ENCODE data around the gene GBF1. TPM values are rescaled to one million over a fixed set of nuclear protein-coding genes. Genes with fewer than 3 reads are reported as not detected.
A peak's percentile ranks its signal among the peaks of the same experiment; 100 is the strongest.
"Not testable (repeated sequence)": the region's sequence is repeated elsewhere in the genome, so short reads cannot be mapped to it uniquely, and the experiment has no call there.

GBF1 gene
- total RNA-seq, 1 donor from 2014 or later, result 8.7 TPM

DNA sequence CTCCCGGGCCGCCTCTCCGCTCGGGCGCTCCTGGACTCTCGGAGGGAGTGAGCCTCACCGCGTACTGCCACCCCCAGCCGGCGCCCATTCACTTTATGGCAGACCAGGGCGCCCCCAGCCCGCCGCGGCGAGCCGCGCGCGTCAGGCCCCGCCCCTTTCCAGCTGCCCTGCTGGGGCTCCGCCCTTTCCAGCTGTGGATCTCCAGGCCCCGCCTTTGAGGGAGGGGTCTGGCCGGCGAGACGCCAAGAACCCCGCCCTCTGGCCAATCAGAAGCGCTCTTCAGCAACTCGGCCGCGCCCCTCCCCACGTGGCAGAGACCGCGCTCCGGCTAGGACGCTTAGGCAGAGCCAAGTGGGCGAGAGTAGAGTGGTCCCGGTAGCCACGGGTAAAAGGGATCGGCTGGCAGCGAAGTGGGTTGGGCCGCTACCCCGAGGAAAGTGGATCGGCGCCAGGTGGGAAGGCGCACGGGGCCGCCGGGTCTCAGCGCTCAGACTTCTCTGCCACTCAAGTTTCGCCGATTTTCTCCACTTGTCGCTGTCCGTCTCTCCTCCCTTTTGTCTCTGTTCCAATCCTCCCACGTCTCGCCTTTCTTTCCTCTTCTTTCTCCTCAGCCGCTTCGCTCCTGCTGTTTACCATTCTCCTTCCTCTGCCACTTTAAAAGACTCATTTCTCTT lies 3.8 kb upstream of the GBF1 start, which contains the start of gene PITX3:
TSS of gene PITX3 (minus strand) at position 69 of the 674 bp plus-strand sequence. CDS start 9,432 bp downstream, outside the sequence.
- Histone ChIP-seq H3K27me3 (ENCODE audit: control insufficient read depth, insufficient read depth, low read length) (peaks cover 7% of the 10 kb centered on the region), H3K4me3 (ENCODE audit: low read depth, low read length) (peak within 1 kb of the TSS; percentile 58), H3K36me3 (ENCODE audit: control insufficient read depth, insufficient read depth, low read length) (no peaks in the 10 kb centered on the region)
- FAIRE-seq, result no peak
- TF ChIP-seq, protein P1, sequence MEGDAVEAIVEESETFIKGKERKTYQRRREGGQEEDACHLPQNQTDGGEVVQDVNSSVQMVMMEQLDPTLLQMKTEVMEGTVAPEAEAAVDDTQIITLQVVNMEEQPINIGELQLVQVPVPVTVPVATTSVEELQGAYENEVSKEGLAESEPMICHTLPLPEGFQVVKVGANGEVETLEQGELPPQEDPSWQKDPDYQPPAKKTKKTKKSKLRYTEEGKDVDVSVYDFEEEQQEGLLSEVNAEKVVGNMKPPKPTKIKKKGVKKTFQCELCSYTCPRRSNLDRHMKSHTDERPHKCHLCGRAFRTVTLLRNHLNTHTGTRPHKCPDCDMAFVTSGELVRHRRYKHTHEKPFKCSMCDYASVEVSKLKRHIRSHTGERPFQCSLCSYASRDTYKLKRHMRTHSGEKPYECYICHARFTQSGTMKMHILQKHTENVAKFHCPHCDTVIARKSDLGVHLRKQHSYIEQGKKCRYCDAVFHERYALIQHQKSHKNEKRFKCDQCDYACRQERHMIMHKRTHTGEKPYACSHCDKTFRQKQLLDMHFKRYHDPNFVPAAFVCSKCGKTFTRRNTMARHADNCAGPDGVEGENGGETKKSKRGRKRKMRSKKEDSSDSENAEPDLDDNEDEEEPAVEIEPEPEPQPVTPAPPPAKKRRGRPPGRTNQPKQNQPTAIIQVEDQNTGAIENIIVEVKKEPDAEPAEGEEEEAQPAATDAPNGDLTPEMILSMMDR (IDR thresholded peaks at IDR 0.05; ENCODE audit: insufficient read depth, low read length, severe bottlenecking), result no peak
- DNase-seq (ENCODE audit: low read depth), result peak; percentile 82

DNA sequence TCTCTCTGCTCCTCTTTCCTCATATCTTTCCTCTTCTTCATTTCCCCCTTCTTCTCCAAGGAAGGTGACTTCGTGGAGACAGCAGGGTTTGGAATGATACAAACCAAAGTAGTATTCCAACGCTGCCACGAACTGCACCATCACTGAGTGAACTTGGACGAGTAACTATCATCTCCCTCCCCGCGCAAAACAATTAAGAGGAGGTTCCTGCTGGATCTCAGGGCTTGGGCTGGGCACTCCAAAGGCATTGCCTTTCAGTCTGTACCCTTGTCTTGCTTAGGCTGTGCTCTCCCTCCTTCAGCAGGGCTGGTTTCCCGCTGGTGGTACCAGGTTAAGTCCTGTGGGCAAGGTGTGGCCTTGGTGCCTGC lies 3.2 kb upstream of the GBF1 start:
- FAIRE-seq (no peak), DNase-seq (ENCODE audit: low read depth) (no peak)
- TF ChIP-seq, protein P1 (IDR thresholded peaks at IDR 0.05; ENCODE audit: insufficient read depth, low read length, severe bottlenecking), result no peak
- peak overlapping the region; percentile 58 for H3K4me3 ChIP-seq (ENCODE audit: low read depth, low read length)
- no peaks in the 10 kb centered on the region for H3K36me3 ChIP-seq (ENCODE audit: control insufficient read depth, insufficient read depth, low read length)
- peaks cover 7% of the 10 kb centered on the region for H3K27me3 ChIP-seq (ENCODE audit: control insufficient read depth, insufficient read depth, low read length)

DNA sequence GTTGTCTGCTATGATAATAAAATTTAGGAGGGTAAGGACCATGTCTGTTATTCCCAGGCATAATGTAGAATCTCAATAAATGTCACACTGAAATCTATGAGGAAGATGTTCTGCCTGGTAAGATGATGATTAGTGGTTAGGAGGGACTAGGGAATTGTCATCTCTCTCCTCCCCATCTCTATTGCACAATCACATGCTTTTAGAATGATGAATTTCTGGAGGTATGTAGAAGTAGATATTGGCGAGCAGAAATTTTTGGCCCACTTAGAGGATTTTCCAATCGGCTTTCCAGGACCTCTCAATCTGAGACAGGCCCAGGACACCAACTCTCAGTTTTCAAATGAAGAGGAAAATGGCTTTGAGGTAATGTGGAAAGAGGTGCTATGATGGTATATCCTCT lies 2.0 kb upstream of the GBF1 start:
- H3K36me3 ChIP-seq (ENCODE audit: control insufficient read depth, insufficient read depth, low read length), result no peaks in the 10 kb centered on the region
- peaks cover 7% of the 10 kb centered on the region for H3K27me3 ChIP-seq (ENCODE audit: control insufficient read depth, insufficient read depth, low read length)
- TF ChIP-seq, protein P1 (IDR thresholded peaks at IDR 0.05; ENCODE audit: insufficient read depth, low read length, severe bottlenecking), result no peak
- no peak overlapping the region for H3K4me3 ChIP-seq (ENCODE audit: low read depth, low read length)
- FAIRE-seq, result no peak
- peak; percentile 86 for DNase-seq (ENCODE audit: low read depth)

DNA sequence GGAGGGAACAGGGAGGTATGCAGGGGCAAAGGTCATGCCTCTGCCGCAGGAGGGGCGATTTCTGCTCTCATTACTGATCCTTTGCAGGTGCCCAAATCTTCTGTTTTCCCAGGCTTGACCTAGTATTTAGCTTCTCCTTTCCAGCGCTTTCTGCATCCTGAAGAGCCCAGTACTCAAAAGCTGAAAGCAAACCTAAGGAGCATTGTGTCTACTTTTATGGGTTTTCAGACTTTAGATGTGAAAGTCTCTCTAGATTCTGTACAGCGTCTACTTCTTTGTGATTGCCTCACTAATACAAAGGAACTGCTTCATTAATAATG lies 560 bp downstream of the GBF1 start:
- Histone ChIP-seq H3K36me3 (ENCODE audit: control insufficient read depth, insufficient read depth, low read length) (peaks cover 1% of the 10 kb centered on the region), H3K27me3 (ENCODE audit: control insufficient read depth, insufficient read depth, low read length) (no peaks in the 10 kb centered on the region), H3K4me3 (ENCODE audit: low read depth, low read length) (peak overlapping the region; percentile 64)
- FAIRE-seq, result no peak
- DNase-seq (ENCODE audit: low read depth), result no peak
- TF ChIP-seq, protein P1 (IDR thresholded peaks at IDR 0.05; ENCODE audit: insufficient read depth, low read length, severe bottlenecking), result no peak

DNA sequence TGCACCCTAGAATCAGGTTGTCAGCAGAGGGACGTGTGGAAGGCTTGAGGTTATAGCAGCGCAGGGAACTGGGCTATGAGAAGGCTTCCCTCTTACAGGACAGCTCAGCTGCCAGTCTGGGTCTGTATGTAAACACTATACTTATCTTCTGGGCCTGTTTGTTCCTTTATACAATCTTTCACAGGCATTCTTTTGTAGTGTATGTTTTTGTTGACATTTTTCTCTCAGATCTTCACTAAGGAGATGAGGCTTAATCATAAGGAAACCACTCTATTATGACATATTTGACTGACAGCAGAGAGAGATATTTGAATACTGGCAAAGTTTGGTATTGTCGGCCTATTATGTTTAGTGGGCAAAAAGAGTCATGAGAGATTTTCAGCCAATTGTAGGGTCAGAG lies 929 bp downstream of the GBF1 start:
- Histone ChIP-seq H3K27me3 (ENCODE audit: control insufficient read depth, insufficient read depth, low read length) (no peaks in the 10 kb centered on the region), H3K36me3 (ENCODE audit: control insufficient read depth, insufficient read depth, low read length) (peaks cover 1% of the 10 kb centered on the region), H3K4me3 (ENCODE audit: low read depth, low read length) (peak overlapping the region; percentile 64)
- DNase-seq (ENCODE audit: low read depth) (peak; percentile 50), FAIRE-seq (no peak)
- TF ChIP-seq, protein P1 (IDR thresholded peaks at IDR 0.05; ENCODE audit: insufficient read depth, low read length, severe bottlenecking), result no peak

DNA sequence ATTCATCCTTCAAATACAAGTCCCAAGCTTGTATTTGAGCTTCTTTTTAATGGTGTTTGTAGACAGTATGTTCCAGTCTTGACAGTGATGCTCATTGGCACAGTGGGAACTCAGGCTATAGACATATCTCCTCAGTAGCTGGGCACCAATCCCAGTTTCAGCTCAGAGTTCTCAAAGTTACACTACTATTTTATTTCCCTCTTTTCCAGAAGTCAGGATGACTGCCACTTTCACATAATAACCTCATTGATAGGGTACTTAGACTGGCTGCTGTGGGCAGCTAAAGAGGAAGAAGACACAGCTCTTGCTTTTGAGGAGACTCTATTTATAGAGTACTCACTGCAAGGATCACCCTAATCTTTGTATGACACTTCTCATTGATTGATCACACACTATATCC lies 2.4 kb downstream of the GBF1 start:
- Histone ChIP-seq H3K36me3 (ENCODE audit: control insufficient read depth, insufficient read depth, low read length) (peaks cover 1% of the 10 kb centered on the region), H3K27me3 (ENCODE audit: control insufficient read depth, insufficient read depth, low read length) (no peaks in the 10 kb centered on the region), H3K4me3 (ENCODE audit: low read depth, low read length) (no peak overlapping the region)
- TF ChIP-seq, protein P1 (IDR thresholded peaks at IDR 0.05; ENCODE audit: insufficient read depth, low read length, severe bottlenecking), result no peak
- FAIRE-seq (no peak), DNase-seq (ENCODE audit: low read depth) (no peak)

DNA sequence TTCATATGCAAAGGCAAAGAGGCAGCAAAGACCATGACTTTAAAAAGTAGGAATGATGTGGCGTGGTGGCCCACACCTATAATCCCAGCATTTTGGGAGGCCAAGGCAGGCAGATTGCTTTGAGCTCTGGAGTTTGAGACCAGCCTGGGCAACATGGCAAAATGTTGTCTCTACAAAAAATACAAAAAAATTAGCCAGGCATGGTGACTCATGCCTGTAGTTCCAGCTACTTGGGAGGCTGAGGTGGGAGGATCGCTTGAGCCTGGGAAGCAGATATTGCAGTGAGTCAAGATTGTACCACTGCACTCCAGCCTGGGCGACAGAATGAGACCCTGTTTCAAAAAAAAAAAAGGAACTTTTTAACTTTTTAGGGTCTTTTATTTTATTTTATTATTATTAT lies 7.2 kb downstream of the GBF1 start:
- not testable (repeated sequence) for DNase-seq (ENCODE audit: low read depth); H3K4me3 ChIP-seq (ENCODE audit: low read depth, low read length); H3K36me3 ChIP-seq (ENCODE audit: control insufficient read depth, insufficient read depth, low read length); H3K27me3 ChIP-seq (ENCODE audit: control insufficient read depth, insufficient read depth, low read length); FAIRE-seq

Data from bronchial epithelial cell (primary cell).